ENCODE results near the gene EFNB3.

DNA sequence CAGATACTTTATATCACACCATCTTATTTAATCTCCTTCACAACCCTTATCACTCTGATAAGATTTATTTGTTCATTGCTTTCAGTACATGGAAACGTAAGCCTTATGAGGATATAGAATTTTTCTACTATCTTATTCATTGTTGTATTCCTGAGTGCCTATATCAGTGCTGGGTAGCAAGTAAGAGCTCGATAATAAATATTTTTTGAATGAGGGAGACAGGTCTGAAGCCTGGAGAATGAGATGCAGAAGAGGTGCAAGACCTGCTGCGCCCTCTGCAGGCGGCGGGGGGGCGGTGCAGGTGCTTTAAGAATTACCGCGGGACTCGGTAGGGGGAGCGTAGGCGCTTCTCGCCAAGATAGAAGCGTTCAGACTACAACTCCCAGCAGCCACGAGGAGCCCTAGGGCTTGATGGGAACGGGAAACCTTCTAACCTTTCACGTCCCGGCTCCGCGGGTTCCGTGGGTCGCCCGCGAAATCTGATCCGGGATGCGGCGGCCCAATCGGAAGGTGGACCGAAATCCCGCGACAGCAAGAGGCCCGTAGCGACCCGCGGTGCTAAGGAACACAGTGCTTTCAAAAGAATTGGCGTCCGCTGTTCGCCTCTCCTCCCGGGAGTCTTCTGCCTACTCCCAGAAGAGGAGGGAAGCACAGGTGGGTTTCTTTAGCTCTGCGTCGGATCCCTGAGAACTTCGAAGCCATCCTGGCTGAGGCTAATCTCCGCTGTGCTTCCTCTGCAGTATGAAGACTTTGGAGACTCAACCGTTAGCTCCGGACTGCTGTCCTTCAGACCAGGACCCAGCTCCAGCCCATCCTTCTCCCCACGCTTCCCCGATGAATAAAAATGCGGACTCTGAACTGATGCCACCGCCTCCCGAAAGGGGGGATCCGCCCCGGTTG is 16.8 kb upstream of the EFNB3 start, which contains the start of gene WRAP53:
- TF ChIP-seq, protein P1, sequence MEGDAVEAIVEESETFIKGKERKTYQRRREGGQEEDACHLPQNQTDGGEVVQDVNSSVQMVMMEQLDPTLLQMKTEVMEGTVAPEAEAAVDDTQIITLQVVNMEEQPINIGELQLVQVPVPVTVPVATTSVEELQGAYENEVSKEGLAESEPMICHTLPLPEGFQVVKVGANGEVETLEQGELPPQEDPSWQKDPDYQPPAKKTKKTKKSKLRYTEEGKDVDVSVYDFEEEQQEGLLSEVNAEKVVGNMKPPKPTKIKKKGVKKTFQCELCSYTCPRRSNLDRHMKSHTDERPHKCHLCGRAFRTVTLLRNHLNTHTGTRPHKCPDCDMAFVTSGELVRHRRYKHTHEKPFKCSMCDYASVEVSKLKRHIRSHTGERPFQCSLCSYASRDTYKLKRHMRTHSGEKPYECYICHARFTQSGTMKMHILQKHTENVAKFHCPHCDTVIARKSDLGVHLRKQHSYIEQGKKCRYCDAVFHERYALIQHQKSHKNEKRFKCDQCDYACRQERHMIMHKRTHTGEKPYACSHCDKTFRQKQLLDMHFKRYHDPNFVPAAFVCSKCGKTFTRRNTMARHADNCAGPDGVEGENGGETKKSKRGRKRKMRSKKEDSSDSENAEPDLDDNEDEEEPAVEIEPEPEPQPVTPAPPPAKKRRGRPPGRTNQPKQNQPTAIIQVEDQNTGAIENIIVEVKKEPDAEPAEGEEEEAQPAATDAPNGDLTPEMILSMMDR (IDR thresholded peaks at IDR 0.05) = peak; percentile 99 to 100 (median 100)
- TF ChIP-seq POLR2A (IDR thresholded peaks at IDR 0.05) = peak; percentile 23
